Measurements from ENCODE around the gene PODXL.

PODXL gene

GRCh38 chr7:131532570-131533091, 23.8 kb downstream of the PODXL start:
- FAIRE-seq (no peak), DNase-seq (ENCODE audit: insufficient read length, low spot score) (peak; percentile 6)
- TF ChIP-seq, protein P1, sequence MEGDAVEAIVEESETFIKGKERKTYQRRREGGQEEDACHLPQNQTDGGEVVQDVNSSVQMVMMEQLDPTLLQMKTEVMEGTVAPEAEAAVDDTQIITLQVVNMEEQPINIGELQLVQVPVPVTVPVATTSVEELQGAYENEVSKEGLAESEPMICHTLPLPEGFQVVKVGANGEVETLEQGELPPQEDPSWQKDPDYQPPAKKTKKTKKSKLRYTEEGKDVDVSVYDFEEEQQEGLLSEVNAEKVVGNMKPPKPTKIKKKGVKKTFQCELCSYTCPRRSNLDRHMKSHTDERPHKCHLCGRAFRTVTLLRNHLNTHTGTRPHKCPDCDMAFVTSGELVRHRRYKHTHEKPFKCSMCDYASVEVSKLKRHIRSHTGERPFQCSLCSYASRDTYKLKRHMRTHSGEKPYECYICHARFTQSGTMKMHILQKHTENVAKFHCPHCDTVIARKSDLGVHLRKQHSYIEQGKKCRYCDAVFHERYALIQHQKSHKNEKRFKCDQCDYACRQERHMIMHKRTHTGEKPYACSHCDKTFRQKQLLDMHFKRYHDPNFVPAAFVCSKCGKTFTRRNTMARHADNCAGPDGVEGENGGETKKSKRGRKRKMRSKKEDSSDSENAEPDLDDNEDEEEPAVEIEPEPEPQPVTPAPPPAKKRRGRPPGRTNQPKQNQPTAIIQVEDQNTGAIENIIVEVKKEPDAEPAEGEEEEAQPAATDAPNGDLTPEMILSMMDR (IDR thresholded peaks at IDR 0.05; ENCODE audit: insufficient read depth, missing control alignments), result no peak

GRCh38 chr7:131530137-131530536, 26.3 kb downstream of the PODXL start:
- no peak for DNase-seq (ENCODE audit: insufficient read length, low spot score)
- TF ChIP-seq, protein P1 (IDR thresholded peaks at IDR 0.05; ENCODE audit: insufficient read depth, missing control alignments), result no peak
- FAIRE-seq, result no peak

DNA sequence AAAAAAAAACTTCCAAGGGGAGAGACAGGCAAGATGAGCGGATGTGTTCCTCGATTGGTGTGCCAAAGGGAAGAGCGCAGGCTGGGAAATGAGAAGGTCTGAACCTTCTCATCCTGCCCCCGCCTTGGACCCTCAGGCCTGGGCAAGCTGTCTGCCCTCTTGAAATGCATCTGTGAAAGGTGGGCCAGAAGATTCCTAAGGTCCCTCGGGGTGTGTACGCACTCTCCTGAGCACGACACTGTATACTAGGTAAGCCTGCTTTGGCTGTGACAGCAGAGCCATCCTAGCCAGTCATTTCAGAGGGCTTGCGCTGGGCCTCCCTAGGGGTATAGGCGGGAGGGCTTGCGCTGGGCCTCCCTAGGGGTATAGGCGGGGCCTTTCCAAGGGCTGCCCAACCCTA, 26.8 kb downstream of the PODXL start:
- FAIRE-seq (no peak), DNase-seq (ENCODE audit: insufficient read length, low spot score) (no peak)
- TF ChIP-seq, protein P1 (IDR thresholded peaks at IDR 0.05; ENCODE audit: insufficient read depth, missing control alignments), result no peak

DNA sequence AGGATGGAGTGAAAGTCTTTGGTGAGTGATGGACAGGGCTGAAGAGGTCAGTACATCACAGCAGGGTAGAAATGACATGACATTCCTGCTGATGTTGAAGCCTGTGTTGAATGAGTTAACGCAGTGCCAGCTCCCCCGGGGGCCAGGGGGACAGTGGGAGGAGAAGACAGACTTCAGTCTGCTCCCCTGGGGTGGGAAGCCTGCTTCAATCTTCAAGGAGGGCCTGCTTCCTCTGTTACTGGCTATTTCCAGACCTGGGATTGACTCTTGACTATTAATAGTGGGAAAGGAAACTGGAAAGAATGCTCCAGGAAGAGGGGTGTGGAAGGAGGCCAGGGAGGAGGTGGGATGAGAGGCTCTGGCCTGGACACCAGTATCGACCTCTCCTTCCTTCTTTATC, 27.2 kb downstream of the PODXL start:
- DNase-seq (ENCODE audit: insufficient read length, low spot score), result no peak
- FAIRE-seq, result no peak
- TF ChIP-seq, protein P1 (IDR thresholded peaks at IDR 0.05; ENCODE audit: insufficient read depth, missing control alignments), result no peak

GRCh38 chr7:131527456-131527855, 29.0 kb downstream of the PODXL start:
- DNase-seq (ENCODE audit: insufficient read length, low spot score) (no peak), FAIRE-seq (no peak)
- TF ChIP-seq, protein P1 (IDR thresholded peaks at IDR 0.05; ENCODE audit: insufficient read depth, missing control alignments), result no peak

DNA sequence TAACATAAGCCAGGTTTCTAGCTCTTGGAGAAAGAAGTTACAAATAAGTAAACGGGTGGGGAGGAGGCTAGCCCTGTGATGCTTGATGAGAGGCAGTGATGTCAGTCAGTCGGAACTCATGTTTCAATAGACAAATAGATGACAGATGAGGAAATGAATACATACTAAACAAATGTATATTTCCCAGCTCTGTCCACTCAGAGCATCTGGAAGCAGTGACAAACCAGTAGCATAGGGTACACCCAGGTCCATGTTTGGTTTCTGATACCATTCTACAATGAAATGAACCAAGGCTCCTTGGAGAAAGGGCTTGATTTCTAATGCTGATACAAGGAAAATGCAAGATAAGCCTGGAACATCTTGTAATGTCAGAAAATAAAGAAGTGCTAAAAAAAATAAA, 30.6 kb downstream of the PODXL start:
- no peak for FAIRE-seq
- no peak for DNase-seq (ENCODE audit: insufficient read length, low spot score)
- TF ChIP-seq, protein P1 (IDR thresholded peaks at IDR 0.05; ENCODE audit: insufficient read depth, missing control alignments), result no peak

GRCh38 chr7:131524703-131525102, 31.7 kb downstream of the PODXL start:
- TF ChIP-seq, protein P1 (IDR thresholded peaks at IDR 0.05; ENCODE audit: insufficient read depth, missing control alignments), result no peak
- DNase-seq (ENCODE audit: insufficient read length, low spot score) (no peak), FAIRE-seq (no peak)

Data from D721Med (cell line).